ENCODE measurements around the gene ALDH4A1. TPM values are rescaled to one million over a fixed set of nuclear protein-coding genes. Genes with fewer than 3 reads are reported as not detected.

ALDH4A1 gene
- total and polyA plus RNA-seq, 2 experiments from 2014 or later, result 11.3 to 33.8 TPM

DNA sequence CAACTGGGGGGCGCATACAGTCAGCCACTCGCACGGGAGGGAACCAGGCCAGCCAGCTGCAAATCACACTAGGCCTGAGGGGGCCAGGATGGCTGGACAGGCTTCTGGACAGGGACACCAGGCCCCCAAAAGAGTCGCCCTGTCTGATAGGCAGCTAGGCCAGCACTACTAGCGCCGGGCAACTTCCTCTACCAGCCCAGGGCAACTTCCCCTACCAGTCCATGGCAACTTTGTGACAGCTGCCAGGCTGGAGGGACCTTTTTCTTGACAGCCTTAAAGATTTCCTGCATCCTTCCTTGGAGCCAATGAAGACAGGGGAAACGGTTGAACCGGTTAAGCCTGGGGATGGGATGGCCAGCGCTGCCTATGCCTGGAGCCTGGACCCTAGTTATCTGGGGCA, 49.1 kb upstream of the ALDH4A1 start:
- no peak overlapping the region for H3K27ac ChIP-seq (ENCODE audit: low read depth)
- no peaks in the 10 kb centered on the region; the same call in 2 of the 3 replicates for H3K9me3 Mint-ChIP-seq
- 0 out of 2 replicates have a peak, but pooled peaks cover 2% of the 10 kb centered on the region for H3F3A ChIP-seq (replicated peaks; ENCODE audit: low read depth)
- peaks cover 33% of the 10 kb centered on the region for H3K4me1 ChIP-seq (ENCODE audit: insufficient read depth)
- H2AFZ ChIP-seq, result no peak overlapping the region
- H3K4me3 Mint-ChIP-seq, result no peak overlapping the region
- peaks cover 4% of the 10 kb centered on the region; the same call in 1 of the 2 replicates for H3K79me2 ChIP-seq (replicated peaks; ENCODE audit: insufficient read depth)
- peaks cover 9% of the 10 kb centered on the region for H4K20me1 ChIP-seq (replicated peaks; ENCODE audit: insufficient read depth)
- H3K36me3 Mint-ChIP-seq (ENCODE audit: low read depth), result no peaks in the 10 kb centered on the region; the same call in 2 of the 3 replicates
- H3K4me1 Mint-ChIP-seq, result peaks cover 30% of the 10 kb centered on the region
- H3K9me2 ChIP-seq (ENCODE audit: insufficient read depth), result no peaks in the 10 kb centered on the region
- ATAC-seq (no peak), DNase-seq (ENCODE audit: low spot score) (no peak)
- H3K36me3 ChIP-seq (ENCODE audit: insufficient read depth), result no peaks in the 10 kb centered on the region
- TF ChIP-seq POLR2AphosphoS5 (IDR thresholded peaks at IDR 0.05; ENCODE audit: low read depth) (no peak), CREB1 (CRISPR knock-in tag; IDR thresholded peaks at IDR 0.05; ENCODE audit: low read depth) (no peak), EZH2phosphoT487 (IDR thresholded peaks at IDR 0.05; ENCODE audit: unreplicated experiment) (no peak), NANOG (IDR thresholded peaks at IDR 0.05; ENCODE audit: borderline replicate concordance) (no peak), STAT1 (IDR thresholded peaks at IDR 0.05; ENCODE audit: unreplicated experiment) (no peak), ZNF331 (CRISPR knock-in tag; IDR thresholded peaks at IDR 0.05; ENCODE audit: low read depth) (no peak), ZNF114 (CRISPR knock-in tag; IDR thresholded peaks at IDR 0.05) (no peak), EZH2 (IDR thresholded peaks at IDR 0.05; ENCODE audit: low read depth, unreplicated experiment) (no peak)
- TF ChIP-seq, protein P1, sequence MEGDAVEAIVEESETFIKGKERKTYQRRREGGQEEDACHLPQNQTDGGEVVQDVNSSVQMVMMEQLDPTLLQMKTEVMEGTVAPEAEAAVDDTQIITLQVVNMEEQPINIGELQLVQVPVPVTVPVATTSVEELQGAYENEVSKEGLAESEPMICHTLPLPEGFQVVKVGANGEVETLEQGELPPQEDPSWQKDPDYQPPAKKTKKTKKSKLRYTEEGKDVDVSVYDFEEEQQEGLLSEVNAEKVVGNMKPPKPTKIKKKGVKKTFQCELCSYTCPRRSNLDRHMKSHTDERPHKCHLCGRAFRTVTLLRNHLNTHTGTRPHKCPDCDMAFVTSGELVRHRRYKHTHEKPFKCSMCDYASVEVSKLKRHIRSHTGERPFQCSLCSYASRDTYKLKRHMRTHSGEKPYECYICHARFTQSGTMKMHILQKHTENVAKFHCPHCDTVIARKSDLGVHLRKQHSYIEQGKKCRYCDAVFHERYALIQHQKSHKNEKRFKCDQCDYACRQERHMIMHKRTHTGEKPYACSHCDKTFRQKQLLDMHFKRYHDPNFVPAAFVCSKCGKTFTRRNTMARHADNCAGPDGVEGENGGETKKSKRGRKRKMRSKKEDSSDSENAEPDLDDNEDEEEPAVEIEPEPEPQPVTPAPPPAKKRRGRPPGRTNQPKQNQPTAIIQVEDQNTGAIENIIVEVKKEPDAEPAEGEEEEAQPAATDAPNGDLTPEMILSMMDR (conservative IDR thresholded peaks at IDR 0.05; ENCODE audit: low read depth in 2 of 2), result no peak
- TF ChIP-seq, protein P2, sequence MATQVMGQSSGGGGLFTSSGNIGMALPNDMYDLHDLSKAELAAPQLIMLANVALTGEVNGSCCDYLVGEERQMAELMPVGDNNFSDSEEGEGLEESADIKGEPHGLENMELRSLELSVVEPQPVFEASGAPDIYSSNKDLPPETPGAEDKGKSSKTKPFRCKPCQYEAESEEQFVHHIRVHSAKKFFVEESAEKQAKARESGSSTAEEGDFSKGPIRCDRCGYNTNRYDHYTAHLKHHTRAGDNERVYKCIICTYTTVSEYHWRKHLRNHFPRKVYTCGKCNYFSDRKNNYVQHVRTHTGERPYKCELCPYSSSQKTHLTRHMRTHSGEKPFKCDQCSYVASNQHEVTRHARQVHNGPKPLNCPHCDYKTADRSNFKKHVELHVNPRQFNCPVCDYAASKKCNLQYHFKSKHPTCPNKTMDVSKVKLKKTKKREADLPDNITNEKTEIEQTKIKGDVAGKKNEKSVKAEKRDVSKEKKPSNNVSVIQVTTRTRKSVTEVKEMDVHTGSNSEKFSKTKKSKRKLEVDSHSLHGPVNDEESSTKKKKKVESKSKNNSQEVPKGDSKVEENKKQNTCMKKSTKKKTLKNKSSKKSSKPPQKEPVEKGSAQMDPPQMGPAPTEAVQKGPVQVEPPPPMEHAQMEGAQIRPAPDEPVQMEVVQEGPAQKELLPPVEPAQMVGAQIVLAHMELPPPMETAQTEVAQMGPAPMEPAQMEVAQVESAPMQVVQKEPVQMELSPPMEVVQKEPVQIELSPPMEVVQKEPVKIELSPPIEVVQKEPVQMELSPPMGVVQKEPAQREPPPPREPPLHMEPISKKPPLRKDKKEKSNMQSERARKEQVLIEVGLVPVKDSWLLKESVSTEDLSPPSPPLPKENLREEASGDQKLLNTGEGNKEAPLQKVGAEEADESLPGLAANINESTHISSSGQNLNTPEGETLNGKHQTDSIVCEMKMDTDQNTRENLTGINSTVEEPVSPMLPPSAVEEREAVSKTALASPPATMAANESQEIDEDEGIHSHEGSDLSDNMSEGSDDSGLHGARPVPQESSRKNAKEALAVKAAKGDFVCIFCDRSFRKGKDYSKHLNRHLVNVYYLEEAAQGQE (IDR thresholded peaks at IDR 0.05; ENCODE audit: unreplicated experiment), result no peak
- TF ChIP-seq, protein P3, sequence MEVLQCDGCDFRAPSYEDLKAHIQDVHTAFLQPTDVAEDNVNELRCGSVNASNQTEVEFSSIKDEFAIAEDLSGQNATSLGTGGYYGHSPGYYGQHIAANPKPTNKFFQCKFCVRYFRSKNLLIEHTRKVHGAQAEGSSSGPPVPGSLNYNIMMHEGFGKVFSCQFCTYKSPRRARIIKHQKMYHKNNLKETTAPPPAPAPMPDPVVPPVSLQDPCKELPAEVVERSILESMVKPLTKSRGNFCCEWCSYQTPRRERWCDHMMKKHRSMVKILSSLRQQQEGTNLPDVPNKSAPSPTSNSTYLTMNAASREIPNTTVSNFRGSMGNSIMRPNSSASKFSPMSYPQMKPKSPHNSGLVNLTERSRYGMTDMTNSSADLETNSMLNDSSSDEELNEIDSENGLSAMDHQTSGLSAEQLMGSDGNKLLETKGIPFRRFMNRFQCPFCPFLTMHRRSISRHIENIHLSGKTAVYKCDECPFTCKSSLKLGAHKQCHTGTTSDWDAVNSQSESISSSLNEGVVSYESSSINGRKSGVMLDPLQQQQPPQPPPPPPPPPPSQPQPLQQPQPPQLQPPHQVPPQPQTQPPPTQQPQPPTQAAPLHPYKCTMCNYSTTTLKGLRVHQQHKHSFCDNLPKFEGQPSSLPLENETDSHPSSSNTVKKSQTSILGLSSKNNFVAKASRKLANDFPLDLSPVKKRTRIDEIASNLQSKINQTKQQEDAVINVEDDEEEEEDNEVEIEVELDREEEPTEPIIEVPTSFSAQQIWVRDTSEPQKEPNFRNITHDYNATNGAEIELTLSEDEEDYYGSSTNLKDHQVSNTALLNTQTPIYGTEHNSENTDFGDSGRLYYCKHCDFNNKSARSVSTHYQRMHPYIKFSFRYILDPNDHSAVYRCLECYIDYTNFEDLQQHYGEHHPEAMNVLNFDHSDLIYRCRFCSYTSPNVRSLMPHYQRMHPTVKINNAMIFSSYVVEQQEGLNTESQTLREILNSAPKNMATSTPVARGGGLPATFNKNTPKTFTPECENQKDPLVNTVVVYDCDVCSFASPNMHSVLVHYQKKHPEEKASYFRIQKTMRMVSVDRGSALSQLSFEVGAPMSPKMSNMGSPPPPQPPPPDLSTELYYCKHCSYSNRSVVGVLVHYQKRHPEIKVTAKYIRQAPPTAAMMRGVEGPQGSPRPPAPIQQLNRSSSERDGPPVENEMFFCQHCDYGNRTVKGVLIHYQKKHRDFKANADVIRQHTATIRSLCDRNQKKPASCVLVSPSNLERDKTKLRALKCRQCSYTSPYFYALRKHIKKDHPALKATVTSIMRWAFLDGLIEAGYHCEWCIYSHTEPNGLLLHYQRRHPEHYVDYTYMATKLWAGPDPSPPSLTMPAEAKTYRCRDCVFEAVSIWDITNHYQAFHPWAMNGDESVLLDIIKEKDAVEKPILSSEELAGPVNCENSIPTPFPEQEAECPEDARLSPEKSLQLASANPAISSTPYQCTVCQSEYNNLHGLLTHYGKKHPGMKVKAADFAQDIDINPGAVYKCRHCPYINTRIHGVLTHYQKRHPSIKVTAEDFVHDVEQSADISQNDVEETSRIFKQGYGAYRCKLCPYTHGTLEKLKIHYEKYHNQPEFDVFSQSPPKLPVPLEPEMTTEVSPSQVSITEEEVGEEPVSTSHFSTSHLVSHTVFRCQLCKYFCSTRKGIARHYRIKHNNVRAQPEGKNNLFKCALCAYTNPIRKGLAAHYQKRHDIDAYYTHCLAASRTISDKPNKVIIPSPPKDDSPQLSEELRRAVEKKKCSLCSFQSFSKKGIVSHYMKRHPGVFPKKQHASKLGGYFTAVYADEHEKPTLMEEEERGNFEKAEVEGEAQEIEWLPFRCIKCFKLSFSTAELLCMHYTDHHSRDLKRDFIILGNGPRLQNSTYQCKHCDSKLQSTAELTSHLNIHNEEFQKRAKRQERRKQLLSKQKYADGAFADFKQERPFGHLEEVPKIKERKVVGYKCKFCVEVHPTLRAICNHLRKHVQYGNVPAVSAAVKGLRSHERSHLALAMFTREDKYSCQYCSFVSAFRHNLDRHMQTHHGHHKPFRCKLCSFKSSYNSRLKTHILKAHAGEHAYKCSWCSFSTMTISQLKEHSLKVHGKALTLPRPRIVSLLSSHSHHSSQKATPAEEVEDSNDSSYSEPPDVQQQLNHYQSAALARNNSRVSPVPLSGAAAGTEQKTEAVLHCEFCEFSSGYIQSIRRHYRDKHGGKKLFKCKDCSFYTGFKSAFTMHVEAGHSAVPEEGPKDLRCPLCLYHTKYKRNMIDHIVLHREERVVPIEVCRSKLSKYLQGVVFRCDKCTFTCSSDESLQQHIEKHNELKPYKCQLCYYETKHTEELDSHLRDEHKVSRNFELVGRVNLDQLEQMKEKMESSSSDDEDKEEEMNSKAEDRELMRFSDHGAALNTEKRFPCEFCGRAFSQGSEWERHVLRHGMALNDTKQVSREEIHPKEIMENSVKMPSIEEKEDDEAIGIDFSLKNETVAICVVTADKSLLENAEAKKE (CRISPR knock-in tag; IDR thresholded peaks at IDR 0.05), result no peak
- TF ChIP-seq, protein P4, sequence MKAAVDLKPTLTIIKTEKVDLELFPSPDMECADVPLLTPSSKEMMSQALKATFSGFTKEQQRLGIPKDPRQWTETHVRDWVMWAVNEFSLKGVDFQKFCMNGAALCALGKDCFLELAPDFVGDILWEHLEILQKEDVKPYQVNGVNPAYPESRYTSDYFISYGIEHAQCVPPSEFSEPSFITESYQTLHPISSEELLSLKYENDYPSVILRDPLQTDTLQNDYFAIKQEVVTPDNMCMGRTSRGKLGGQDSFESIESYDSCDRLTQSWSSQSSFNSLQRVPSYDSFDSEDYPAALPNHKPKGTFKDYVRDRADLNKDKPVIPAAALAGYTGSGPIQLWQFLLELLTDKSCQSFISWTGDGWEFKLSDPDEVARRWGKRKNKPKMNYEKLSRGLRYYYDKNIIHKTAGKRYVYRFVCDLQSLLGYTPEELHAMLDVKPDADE (IDR thresholded peaks at IDR 0.05), result no peak
- no peak overlapping the region for H3K27ac Mint-ChIP-seq
- peaks cover 16% of the 10 kb centered on the region for H3K27me3 ChIP-seq (ENCODE audit: insufficient read depth)
- H3K4me3 ChIP-seq, result no peak overlapping the region
- peaks cover 38% of the 10 kb centered on the region for H3K27me3 Mint-ChIP-seq (ENCODE audit: insufficient read depth, low read depth, poor library complexity)
- H3K4me2 ChIP-seq, result no peak overlapping the region
